Measurements from ENCODE around the gene QKI.
"Not testable (repeated sequence)": the region's sequence is repeated elsewhere in the genome, so short reads cannot be mapped to it uniquely, and the experiment has no call there.

The QKI gene

DNA sequence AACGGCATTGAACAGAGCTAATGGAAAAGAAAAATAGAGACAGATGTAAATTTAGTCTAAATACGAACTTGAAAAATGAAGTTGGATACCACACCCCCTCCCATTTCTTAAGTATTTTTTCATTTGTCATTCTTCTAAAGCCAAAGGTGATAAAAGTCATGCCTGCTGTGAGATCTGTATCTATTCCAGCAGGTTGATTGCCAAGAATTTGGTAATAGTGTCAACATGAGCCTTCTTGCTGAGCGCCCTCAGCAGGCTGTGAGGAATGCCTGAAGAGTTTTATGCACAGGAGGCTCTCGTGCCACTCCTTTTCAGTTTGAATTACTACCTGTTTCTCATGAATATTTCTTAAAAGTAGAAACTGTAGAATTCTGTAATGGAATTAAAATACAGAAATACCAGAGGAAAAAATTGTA, 165.4 kb downstream of the QKI start:
- DNase-seq (ENCODE audit: low spot score) = no peak

DNA sequence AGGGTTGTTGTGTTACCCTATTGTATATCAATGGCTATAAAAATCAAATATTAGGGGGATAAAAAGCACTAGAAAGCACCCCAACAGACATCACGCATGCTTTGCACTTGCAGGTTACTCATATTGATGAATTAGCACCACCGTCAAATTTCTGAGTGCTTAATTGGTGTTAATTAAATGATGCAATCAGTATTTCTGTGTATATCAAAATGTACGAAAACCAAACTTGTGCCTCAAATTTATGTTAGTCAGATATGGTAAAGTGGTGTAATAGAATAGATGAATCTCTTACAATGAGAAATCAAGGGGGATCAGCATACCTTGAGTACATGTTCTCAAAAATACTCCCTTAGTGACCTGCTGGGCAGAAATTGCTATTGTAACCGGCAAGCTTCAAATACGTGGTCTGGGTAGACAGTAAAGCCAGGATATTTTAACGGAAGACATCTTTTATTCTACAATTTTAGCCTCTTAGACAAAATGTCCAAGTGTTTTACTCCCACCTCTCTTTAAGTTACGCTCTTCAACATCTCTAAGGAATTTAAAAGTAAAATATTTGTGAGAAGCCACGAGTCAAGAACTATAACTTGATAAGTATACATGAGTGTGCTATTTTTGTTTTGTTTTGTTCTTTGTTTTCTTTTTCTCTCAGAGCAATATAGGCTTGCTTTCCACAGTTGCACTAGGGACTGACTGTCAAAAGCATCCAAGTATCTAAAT, 166.0 kb downstream of the QKI start:
- no peak for DNase-seq (ENCODE audit: low spot score)

DNA sequence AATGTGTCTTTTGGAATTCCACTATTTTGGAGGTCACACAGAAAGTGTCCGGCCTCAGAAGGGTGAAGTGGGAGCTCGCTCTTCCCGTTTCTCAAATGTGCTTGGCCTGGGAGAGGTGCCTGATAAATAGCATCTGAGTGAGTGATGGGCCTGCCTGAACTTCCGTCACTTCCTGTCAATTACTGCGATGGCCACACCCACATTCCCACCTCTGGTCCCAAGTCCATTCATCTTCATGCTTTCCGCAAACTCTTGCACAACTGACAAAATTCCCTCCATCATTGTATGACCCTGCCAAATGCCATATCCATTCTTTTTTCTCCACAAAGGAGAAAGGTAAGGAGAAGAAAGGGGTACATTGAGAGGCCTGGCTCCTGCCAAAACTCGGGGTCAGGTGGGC, 169.0 kb downstream of the QKI start:
- no peak for DNase-seq (ENCODE audit: low spot score)

DNA sequence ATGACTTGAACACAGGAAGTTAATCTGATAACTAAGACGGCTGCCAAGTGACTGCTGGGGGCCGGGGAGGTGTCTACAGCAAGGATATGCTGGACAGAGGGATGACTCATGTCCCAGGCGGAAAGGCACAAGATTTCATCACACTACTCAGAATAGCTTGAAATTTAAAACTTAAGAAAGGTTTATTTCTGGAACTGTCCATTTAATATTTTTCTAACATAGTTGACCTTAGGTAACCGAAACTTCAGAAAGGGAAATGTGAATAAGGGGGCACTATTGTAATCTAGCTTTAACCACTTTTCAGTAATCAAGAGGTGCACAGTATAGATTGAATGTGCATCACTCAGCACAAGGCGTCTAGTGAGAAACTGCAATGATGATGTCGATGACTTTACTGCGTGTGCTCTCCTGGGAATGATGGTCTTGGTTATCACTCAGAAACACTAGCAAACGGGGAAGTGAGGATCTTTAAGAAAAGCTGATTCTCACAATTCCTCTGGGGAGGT, 171.5 kb downstream of the QKI start:
- DNase-seq (ENCODE audit: low spot score) = no peak

DNA sequence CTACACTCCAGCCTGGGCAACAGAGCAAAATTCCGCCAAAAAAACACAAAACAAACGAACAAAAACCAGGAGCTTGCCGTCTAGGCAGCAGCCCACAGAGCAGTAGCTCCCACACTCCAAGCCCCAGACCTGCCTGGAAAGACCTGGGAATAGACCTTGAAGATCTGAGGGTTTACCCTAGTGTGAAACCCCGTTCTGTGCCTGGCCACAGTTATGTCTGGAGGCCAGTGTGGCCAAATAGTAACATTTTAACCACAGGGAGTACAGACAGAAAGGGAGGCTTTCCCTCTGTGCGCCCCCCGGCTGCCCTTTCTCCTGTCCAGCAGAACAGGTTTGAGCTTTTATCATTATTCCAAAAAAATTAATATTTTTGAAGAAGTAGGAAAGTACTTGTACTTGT, 172.4 kb downstream of the QKI start:
- no peak for DNase-seq (ENCODE audit: low spot score)

DNA sequence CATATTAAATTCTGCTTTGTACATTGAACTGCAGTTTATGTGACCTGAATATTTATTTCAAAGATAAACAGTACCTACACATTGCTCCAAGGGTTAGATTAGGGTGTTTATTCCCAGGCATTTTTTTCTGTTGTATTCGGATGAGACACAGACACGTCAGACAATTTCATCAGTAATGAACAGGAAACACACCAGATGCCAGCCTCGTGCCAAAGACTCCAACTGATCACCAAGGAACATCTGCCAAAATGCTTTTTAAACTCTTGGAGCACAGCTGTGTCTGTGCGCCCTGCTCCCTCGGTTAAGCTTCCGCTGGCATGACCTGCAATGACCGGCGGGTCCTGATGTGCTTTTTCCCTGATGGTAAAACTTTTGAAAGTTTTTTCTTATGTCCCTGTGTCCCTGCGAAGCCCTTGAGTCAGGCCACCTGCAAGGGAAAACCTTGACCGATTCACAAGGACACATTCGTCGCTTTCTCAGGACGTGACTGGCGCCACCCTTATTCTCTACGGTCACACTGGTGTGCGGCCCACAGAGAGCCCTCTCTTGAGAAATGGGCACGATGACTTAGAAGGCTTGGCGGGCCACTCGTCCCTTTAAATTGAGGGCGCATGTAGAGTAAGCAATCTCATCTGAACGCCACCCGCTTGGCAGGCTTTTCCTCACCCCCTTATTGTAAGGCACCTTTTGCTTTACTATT, 173.9 kb downstream of the QKI start:
- no peak for DNase-seq (ENCODE audit: low spot score)

DNA sequence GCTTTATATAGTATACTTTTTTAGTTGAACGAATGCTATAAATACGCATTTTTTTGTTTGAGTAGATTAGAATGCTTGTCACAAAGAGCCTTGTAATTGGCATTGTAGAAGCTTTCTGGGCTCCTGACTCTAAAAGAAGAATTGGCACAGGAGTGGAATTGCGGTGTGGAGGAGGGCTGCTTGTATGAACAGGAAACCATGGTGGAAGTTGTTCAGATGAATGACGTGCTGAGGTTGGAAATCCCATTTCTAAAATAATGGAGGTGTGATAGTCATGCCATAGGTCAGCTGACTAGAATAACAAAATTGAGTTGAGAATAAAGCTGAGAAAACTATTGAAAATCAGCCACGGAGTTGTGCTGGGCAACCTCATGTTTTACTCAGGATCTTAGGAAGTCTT, 174.9 kb downstream of the QKI start:
- no peak for DNase-seq (ENCODE audit: low spot score)

DNA sequence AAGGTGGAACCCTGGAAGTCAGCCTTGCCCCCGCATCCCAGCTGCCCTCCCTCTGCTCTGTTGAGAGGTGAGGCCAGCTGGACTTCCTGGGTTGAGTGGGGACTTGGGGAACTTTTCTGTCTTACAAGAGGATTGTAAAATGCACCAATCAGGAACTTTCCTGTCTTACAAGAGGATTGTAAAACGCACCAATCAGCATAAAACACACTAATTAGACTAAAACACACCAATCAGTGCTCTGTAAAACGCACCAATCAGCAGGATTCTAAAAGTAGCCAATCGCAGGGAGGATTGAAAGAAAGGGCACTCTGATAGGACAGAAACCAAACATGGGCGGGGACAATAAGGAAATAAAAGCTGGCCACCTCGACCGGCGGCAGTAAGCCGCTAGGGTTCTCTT, 175.6 kb downstream of the QKI start:
- not testable (repeated sequence) for DNase-seq (ENCODE audit: low spot score)

DNA sequence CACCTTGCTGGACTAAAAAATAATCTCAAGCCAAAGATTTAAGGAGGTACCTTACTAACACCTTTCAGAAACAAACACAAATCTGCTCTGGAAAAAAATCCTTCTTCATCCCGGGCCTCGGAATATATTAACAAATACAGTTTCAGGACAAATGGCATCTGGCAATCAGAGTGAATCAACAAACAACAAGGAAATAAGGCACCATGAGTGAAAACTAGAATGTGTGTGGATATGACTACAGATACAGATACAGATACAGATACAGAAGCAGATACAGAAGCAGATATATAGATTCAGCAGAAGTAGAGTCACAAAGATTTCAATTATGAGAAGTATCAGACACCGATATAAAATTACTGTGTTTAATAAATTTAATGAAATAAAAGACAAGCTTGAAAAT, 178.4 kb downstream of the QKI start:
- DNase-seq (ENCODE audit: low spot score) = no peak

DNA sequence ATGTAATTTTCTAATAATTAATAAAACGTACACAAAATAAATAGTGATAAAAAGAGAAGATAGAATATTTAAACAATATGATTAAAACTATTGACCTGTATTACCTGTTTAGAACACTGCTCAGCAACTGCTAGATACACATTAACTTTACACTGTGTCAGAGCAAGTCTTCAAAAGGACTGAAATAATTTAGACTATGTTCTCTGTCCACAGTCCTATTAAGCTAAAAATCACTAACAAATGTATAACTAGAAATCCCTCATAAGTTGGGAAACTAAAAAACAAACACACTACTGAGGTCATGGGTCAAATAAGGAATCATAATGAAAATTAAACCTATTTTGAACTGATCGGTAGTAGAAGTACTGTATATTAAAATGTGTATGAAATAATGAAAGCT, 181.7 kb downstream of the QKI start:
- DNase-seq (ENCODE audit: low spot score) = no peak

DNA sequence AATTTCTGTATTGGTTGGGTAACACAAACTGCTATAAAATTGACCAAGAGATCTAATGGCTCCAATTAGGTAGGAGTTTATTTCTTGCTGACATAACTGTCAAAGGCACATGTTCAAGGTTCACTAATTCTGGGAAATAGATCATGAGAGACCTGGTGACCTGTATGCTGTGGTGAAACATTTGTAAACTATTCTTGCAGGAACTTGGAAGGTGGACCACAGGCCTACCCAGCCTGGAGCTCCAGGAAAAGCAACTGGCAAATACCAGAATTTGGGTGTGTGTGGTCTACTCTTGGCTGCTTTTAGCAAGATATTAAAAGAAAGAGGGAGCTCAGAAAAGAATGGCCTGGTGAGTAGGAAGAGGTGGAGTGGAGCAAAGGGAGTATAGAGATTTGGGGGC, 184.6 kb downstream of the QKI start:
- no peak for DNase-seq (ENCODE audit: low spot score)

DNA sequence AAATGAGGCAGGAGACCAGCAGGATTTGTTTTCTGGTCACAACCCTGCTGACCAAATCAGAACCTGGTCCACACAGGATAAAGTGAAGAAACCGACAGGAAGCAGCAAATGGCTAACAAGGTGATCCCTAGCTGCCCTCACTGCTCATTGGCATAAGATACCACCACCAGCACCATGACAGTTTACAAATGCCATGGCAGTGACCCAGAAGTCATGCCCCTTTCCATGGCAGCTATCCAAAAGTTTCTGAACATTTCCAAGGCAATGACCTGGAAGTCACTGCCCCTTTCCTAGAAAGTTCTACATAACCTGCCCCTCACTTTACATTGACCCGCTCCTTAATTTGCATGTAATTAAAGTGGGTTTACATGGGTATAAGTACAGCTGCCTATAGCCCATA, 185.2 kb downstream of the QKI start:
- no peak for DNase-seq (ENCODE audit: low spot score)

DNA sequence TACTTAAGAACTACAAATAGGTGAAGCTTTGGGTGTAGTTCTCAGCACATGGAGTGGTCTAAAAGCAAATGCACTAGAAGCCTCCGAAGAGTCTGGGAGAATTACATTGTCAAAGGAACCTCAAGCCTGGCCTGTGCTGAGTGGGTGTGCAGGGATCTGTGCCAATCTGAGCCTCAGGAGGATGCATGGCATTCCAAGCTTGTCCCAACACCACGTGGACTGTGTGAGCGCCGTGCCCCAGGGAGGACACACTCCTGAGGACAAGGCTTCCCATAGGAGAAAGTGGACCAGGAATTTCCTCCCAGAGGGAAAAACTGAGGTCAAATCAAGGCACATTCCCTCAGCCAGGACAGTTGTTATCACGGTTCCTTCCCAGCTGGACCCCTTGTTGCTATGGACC, 185.8 kb downstream of the QKI start:
- DNase-seq (ENCODE audit: low spot score) = no peak

DNA sequence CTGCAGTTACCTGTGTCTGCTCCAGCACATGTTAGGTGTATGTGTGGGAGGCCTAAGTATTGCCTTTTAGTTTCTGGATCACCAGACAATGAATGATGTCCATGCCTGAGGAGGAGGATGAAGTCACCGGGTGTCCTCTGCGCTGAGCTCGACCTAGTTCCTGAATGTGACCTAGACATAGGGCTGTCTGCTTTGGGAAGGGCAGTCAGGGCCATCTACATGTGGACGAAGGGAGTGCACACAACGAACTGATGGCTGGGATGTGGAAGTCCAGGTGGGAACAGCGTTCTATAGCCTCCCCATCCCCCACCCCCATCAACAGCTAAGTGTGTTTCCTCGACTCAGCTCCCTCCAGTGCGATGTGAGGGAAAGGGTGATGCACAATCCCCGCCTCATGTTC, 186.3 kb downstream of the QKI start:
- DNase-seq (ENCODE audit: low spot score) = no peak

DNA sequence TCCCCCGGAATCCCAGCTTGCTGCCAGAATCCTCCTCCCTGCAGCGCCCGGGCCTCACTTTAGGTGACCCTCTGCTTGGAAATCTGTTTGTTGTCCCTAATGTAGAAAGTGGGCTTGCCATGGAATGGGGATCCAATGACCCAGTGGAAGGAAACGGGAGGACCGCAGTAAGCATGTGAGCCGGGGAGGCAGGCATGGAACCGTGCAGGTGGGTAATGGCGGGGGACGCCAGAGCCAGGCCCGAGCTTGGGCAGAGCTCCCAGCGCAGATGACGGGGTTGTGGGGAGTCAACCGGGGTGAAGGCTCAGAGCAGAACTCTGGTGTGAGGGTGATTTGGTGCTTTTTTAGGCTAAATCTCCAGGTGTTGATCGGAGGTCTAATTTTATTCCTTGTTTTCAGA, 188.3 kb downstream of the QKI start:
- no peak for DNase-seq (ENCODE audit: low spot score)

DNA sequence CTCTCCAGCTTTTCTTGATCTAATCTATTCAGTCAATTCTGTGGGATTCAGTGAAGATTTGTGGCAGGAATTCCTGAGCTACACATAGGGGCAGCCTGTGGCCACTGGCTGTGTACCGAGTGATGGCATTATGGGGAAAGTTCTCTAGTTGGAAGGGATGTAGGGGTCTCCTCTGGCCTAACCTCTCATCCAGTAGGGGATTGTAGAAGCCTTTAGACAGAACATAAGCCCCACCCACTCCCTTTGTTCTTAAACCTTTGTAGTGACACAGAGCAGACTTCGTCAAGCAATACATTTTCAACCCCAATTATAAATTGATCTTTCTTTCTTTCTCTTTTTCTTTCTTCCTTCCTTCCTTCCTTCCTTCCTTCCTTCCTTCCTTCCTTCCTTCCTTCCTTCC, 188.9 kb downstream of the QKI start:
- no peak for DNase-seq (ENCODE audit: low spot score)

DNA sequence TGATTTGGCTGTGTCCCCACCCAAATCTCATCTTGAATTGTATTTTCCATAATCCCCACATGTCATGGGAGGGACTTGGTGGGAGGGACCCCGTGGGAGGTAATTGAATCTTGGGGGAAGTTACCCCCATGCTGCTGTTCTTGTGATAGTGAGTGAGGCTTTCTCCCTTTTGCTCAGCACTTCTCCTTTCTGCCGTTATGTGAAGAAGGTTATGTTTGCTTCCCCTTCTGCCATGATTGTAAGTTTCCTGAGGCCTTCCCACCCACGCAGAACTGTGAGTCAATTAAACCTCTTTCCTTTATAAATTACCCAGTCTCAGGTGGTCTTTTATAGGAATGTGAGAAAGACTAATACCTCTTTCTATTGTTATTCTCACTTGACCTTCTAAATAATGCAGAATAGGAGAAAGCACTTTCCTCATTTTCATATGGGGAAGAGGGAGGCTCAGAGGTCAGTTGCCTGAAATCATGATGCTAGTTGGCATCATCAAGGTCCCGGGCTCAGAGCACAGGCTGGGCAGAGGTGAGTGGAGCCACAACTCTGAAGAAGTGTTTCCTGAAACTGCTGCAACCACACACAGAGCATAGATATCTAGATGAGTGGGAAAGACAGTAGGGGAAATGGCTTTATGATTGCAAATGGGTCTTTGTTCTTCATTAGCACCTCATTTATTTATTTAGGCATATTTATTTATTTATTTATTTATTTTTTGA, 191.0 kb downstream of the QKI start:
- DNase-seq (ENCODE audit: low spot score) = no peak

DNA sequence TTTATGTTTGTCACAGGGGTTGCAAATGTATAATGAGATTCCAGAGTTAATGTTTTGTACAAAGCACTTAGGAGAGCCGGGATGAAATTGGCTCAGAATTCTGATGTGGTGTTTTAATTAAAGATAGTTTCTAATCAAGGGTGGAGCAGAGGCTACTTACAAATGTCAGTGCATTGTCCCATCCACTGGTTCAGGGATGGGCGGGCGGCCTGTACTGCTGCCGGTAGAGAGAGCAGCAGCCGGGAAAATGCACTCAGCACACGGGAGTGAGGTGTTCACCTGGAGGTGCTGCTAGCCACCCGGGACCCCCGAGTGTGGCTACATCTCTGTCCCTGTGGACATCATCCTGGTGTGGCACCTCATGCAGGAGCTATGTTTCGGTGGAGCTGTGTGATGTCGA, 193.3 kb downstream of the QKI start:
- no peak for DNase-seq (ENCODE audit: low spot score)

DNA sequence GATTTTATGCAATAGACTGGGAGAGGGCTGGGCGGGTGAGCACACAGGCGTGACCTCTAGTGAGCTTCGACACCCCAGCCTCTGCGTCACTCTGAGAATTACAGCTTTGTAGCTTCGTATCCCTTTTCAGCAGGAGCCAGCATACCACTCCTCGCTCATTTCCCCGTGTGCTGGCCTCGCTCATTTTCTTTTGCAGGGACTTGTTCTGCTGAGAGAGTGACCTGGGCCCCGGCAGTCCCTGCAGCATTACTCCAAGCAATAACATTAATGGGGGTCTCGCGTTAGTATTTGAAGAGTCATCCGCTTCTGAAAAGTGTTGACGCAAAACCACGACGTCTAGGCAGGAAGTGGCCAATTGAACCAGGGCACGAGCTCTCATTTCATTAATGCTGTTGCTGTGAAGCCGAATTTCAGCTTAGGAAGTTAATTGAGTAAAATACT, 193.7 kb downstream of the QKI start:
- DNase-seq (ENCODE audit: low spot score) = no peak

DNA sequence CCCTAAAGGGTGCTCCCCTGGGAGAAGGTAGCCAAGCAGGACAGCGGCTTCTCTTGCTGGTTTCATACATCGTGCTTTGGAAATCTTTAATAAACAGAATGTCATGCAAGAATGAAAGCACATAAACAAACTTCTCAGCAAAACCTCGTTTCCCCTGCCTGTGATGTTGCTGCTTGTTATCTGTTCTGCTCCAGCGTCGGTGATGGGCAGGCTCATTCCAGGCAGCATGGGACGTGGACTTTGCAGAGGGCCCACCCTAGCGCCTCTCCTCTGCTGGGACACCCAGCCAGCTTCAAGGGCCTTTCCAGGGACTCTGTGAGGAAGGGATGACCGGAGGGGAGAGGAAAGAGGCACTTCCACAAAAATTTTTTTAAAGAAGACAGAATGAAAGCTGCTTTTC, 197.7 kb downstream of the QKI start:
- no peak for DNase-seq (ENCODE audit: low spot score)

DNA sequence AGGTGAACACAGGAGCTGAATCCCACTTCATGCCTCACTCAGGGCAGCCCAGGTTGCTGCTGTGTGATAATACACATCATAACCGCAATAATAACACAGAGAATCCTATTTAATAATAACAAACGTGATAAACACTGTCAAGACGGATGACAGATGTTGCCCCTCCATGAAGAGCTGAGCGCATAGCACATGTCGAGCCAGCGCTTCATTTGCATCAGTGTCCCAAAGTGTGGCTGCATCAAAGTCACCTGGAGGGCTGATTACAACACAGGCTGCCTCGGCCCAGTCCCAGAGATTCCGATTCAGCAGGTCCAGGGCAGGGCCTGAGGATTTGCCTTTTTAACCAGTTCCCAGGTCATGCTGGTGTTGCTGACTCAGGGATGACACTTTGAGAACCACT, 198.5 kb downstream of the QKI start:
- no peak for DNase-seq (ENCODE audit: low spot score)

DNA sequence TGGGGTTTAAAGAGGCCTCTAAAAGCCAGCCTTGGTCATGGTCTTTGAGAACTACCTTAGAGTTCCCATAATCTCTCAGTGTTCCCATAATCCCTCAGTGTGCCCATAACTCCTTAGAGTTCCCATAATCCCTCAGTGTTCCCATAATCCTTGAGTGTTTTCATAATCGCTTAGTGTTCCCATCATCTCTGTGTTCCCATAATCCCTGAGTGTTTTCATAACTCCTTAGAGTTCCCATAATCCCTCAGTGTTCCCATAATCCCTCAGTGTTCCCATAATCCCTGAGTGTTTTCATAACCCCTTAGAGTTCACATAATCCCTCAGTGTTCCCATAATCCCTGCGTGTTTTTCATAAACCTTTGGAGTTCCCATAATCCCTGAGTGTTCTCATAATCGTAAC, 199.2 kb downstream of the QKI start:
- DNase-seq (ENCODE audit: low spot score) = no peak

DNA sequence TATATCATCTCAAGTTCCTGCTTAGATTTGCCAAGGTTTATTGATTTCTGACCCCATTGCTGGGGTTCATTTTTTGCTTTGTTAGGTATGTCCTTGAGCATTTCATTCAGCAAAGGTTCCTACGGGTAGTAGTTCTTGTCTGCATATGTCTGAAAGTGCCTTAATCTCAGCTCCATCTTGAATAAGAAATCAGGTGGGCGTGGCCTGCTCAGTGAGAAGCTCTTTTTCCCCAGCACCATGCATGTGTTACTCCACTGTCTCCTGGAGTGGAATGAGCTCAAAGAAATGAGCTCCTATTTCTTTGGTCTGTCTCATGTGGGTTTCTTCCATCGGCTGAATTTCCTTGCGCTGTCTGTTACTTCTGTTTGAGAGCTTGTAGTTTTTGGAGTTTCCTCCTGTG, 201.9 kb downstream of the QKI start:
- DNase-seq (ENCODE audit: low spot score) = no peak
